22Rv1 (cell line): ENCODE measurements around the gene PLLP.

ENCODE experiments used
- ZFX ChIP-seq: fragments of 450-650 bp; IDR thresholded peaks from 2 replicates; pipeline ENCODE4 v1.6.1; 2017; ENCODE audit warnings: antibody characterized with exemption, borderline replicate concordance
- TF ChIP-seq, protein P1 (sequence below): fragments of 450-650 bp; IDR thresholded peaks from 2 replicates; pipeline ENCODE4 v1.5.1; 2017; ENCODE audit warnings: mild to moderate bottlenecking

DNA sequence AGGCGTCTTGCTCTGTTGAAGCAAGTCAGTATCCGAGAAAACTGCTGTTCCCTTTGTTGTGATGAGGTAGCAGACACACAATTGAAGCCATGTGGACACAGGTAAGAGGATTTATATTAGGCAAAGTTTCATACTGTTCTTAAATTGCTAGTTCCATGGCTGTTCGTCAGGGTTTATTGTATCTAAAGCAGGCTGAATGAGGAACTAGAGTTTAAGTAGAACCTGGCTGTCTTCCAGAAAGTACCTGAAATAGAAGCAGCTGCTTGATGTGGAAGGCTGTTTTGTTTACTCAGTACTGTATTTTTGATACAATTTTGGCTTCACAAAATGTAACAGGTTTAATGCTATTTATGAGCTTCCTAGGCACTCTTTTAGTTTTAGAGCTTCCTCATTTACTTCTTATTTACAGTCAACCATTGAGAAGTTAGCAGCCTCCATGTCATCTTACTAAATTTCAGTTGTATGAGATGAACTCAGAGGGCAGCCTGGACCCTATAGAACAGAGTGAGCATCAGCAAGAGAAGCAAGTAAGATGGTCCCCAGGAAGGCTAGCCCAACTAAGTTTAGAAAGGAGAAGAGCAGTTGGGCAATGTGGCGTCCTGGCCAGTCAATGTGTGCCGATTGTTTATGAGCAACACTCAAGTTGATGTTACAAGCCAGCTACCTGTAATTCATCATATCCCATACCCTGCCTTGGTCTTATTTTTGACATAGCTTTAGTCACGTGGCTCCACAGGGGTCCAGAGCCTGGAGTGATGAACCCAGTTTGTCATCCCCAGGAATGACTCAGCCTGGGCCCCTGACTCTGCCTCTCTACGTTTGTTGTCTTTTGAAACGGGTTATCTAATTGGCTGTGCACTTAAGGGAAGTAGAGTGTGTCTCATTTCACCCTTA, 49.1 kb downstream of the PLLP start:
- TF ChIP-seq, protein P1, sequence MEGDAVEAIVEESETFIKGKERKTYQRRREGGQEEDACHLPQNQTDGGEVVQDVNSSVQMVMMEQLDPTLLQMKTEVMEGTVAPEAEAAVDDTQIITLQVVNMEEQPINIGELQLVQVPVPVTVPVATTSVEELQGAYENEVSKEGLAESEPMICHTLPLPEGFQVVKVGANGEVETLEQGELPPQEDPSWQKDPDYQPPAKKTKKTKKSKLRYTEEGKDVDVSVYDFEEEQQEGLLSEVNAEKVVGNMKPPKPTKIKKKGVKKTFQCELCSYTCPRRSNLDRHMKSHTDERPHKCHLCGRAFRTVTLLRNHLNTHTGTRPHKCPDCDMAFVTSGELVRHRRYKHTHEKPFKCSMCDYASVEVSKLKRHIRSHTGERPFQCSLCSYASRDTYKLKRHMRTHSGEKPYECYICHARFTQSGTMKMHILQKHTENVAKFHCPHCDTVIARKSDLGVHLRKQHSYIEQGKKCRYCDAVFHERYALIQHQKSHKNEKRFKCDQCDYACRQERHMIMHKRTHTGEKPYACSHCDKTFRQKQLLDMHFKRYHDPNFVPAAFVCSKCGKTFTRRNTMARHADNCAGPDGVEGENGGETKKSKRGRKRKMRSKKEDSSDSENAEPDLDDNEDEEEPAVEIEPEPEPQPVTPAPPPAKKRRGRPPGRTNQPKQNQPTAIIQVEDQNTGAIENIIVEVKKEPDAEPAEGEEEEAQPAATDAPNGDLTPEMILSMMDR = no peak
- TF ChIP-seq ZFX = no peak
